Suprapubic skin (tissue), 4 donors: ENCODE measurements around the gene TMEM175. TPM values are rescaled to one million over a fixed set of nuclear protein-coding genes. Genes with fewer than 3 reads are reported as not detected.
"Not testable (repeated sequence)": the region's sequence is repeated elsewhere in the genome, so short reads cannot be mapped to it uniquely, and the experiment has no call there.

Experiments used
- DNase-seq, 2 donors: peaks; one replicate each; pipeline ENCODE4 v3.0.0-alpha.2; 2019; ENCODE audit warnings: low spot score in 2 of 2
- H3K27ac ChIP-seq: fragments of 200-600 bp; sonication (generic); one replicate; pipeline ENCODE4 v1.5.1; 2019
- H3K27me3 ChIP-seq: fragments of 200-600 bp; sonication (generic); one replicate; pipeline ENCODE4 v1.5.1; 2019
- H3K36me3 ChIP-seq: fragments of 200-600 bp; sonication (generic); one replicate; pipeline ENCODE4 v1.5.1; 2019
- H3K4me1 ChIP-seq: fragments of 200-600 bp; sonication (generic); one replicate; pipeline ENCODE4 v1.5.1; 2019
- H3K4me3 ChIP-seq: fragments of 200-600 bp; sonication (generic); one replicate; pipeline ENCODE4 v1.5.1; 2019; ENCODE audit warnings: mild to moderate bottlenecking
- H3K9me3 ChIP-seq: fragments of 200-600 bp; sonication (generic); one replicate; pipeline ENCODE4 v1.5.1; 2019
- CTCF ChIP-seq, 2 donors: fragments of 200-600 bp in 1 of 2; fragments of 450-650 bp in 1 of 2; sonication (generic) in 1 of 2; IDR thresholded peaks; one replicate each; pipeline ENCODE4 v1.5.1; 2016 to 2019; ENCODE audit warnings: antibody characterized with exemption in 2 of 2, mild to moderate bottlenecking in 1 of 2, moderate library complexity in 1 of 2
- EP300 ChIP-seq: sonication (generic); formaldehyde crosslinking; IDR thresholded peaks from one replicate; pipeline ENCODE4 v1.6.1; 2017; ENCODE audit warnings: antibody characterized with exemption
- POLR2A ChIP-seq, 2 donors: fragments of 450-650 bp; IDR thresholded peaks; one replicate each; pipeline ENCODE4 v1.6.1; 2017; ENCODE audit warnings: antibody characterized with exemption in 2 of 2, mild to moderate bottlenecking in 2 of 2, moderate library complexity in 2 of 2
- POLR2AphosphoS5 ChIP-seq, 3 donors: sonication (generic); formaldehyde crosslinking; IDR thresholded peaks; one replicate each; pipeline ENCODE4 v1.6.1; 2017; ENCODE audit warnings: antibody characterized with exemption in 3 of 3
- WGBS: methylation state at CpG from one replicate; pipeline ENCODE4 v1.1.5; 2018; 5-methylcytosine and 5-hydroxymethylcytosine counted together
- total RNA-seq, 4 donors: library from RNA; depleted of rRNA; stranded (reverse); fragments of >200 nt; gene quantifications; one replicate each; pipeline ENCODE4 v1.1.0, GENCODE V29; 2016

The TMEM175 gene
- total RNA-seq, 4 donors from 2014 or later = 41.1 to 98.3 (median 65.3) TPM

GRCh38 chr4:917466-917865, 14.8 kb upstream of the TMEM175 start:
- Histone ChIP-seq H3K9me3 (no peaks in the 10 kb centered on the region), H3K4me1 (peaks cover 3% of the 10 kb centered on the region), H3K27me3 (no peaks in the 10 kb centered on the region), H3K36me3 (peaks cover 4% of the 10 kb centered on the region), H3K27ac (no peak overlapping the region), H3K4me3 (no peak overlapping the region)
- peak in 1 of 2 donors; percentile 10 for DNase-seq
- 88% methylated on average over 7 of the region's 7 CpGs for WGBS
- TF ChIP-seq EP300 (no peak), POLR2AphosphoS5 (IDR thresholded peaks at IDR 0.05) (no peak), CTCF (IDR thresholded peaks at IDR 0.05) (no peak), POLR2A (IDR thresholded peaks at IDR 0.05) (no peak)

- DNase-seq = no peak
- peaks cover 3% of the 10 kb centered on the region for H3K4me1 ChIP-seq
- no peaks in the 10 kb centered on the region for H3K36me3 ChIP-seq
- no peaks in the 10 kb centered on the region for H3K9me3 ChIP-seq
- no peak for TF ChIP-seq EP300
- TF ChIP-seq POLR2AphosphoS5 (IDR thresholded peaks at IDR 0.05) = no peak
- TF ChIP-seq CTCF (IDR thresholded peaks at IDR 0.05) = no peak
- TF ChIP-seq POLR2A (IDR thresholded peaks at IDR 0.05) = no peak
- no peaks in the 10 kb centered on the region for H3K27me3 ChIP-seq
- H3K4me3 ChIP-seq = no peak overlapping the region
- H3K27ac ChIP-seq = no peak overlapping the region
- 94% methylated on average over 2 of the region's 2 CpGs for WGBS
Measured at GRCh38 chr4:917992-918391, 14.3 kb upstream of the TMEM175 start.

GRCh38 chr4:918591-918990, 13.7 kb upstream of the TMEM175 start:
- not testable (repeated sequence) for H3K4me3 ChIP-seq, H3K4me1 ChIP-seq, DNase-seq, H3K36me3 ChIP-seq, H3K27me3 ChIP-seq, H3K9me3 ChIP-seq, H3K27ac ChIP-seq
- 94% methylated on average over 6 of the region's 6 CpGs for WGBS

GRCh38 chr4:919004-919680, 13.1 kb upstream of the TMEM175 start:
- H3K27ac ChIP-seq, H3K36me3 ChIP-seq, H3K27me3 ChIP-seq, H3K9me3 ChIP-seq, H3K4me1 ChIP-seq, H3K4me3 ChIP-seq: not testable (repeated sequence)
- DNase-seq = peak; percentile 46 to 63
- 83% methylated on average over 11 of the region's 15 CpGs for WGBS

GRCh38 chr4:921830-922331, 10.4 kb upstream of the TMEM175 start:
- no peaks in the 10 kb centered on the region for H3K9me3 ChIP-seq
- no peaks in the 10 kb centered on the region for H3K36me3 ChIP-seq
- H3K27ac ChIP-seq = no peak overlapping the region
- H3K4me3 ChIP-seq = no peak overlapping the region
- DNase-seq = peak; percentile 43 to 77
- no peaks in the 10 kb centered on the region for H3K27me3 ChIP-seq
- WGBS = 85% methylated on average over 17 of the region's 17 CpGs
- TF ChIP-seq POLR2A (IDR thresholded peaks at IDR 0.05) (no peak), POLR2AphosphoS5 (IDR thresholded peaks at IDR 0.05) (no peak), EP300 (no peak), CTCF (IDR thresholded peaks at IDR 0.05) (no peak)
- H3K4me1 ChIP-seq = peaks cover 24% of the 10 kb centered on the region

GRCh38 chr4:924107-925096, 7.9 kb upstream of the TMEM175 start:
- Histone ChIP-seq H3K27ac (no peak overlapping the region), H3K4me3 (no peak overlapping the region), H3K4me1 (peaks cover 39% of the 10 kb centered on the region), H3K9me3 (no peaks in the 10 kb centered on the region), H3K27me3 (no peaks in the 10 kb centered on the region), H3K36me3 (no peaks in the 10 kb centered on the region)
- TF ChIP-seq POLR2AphosphoS5 (IDR thresholded peaks at IDR 0.05) = no peak
- 60% methylated on average over 18 of the region's 18 CpGs for WGBS
- peak in 1 of 2 donors; percentile 67 for DNase-seq
